ELR (cell line): ENCODE results near the gene INHA.
A peak's percentile ranks its signal among the peaks of the same experiment; 100 is the strongest.

ENCODE experiments used
- DNase-seq: peaks from one replicate; pipeline ENCODE4 v3.0.0-alpha.2; 2015; ENCODE audit warnings: low read depth

Gene INHA

GRCh38 chr2:219559156-219559915 lies 12.8 kb upstream of the INHA start:
- DNase-seq: no peak

GRCh38 chr2:219560037-219560892 lies 11.8 kb upstream of the INHA start:
- peak; percentile 31 for DNase-seq

- no peak for DNase-seq
Measured at GRCh38 chr2:219560893-219561178, 11.3 kb upstream of the INHA start.

- DNase-seq: no peak
Measured at GRCh38 chr2:219561179-219562048, 10.7 kb upstream of the INHA start.

- no peak for DNase-seq
Measured at GRCh38 chr2:219562049-219563020, 9.8 kb upstream of the INHA start.

GRCh38 chr2:219563271-219563928 lies 8.7 kb upstream of the INHA start:
- DNase-seq: no peak

- no peak for DNase-seq
Measured at GRCh38 chr2:219565130-219566080, 6.7 kb upstream of the INHA start.

GRCh38 chr2:219566640-219567039 lies 5.5 kb upstream of the INHA start:
- DNase-seq: no peak

- no peak for DNase-seq
Measured at GRCh38 chr2:219567131-219567530, 5.0 kb upstream of the INHA start.

- no peak for DNase-seq
Measured at GRCh38 chr2:219567791-219568361, 4.2 kb upstream of the INHA start.

- no peak for DNase-seq
Measured at GRCh38 chr2:219569041-219569440, 3.1 kb upstream of the INHA start.

- no peak for DNase-seq
Measured at GRCh38 chr2:219569635-219570034, 2.5 kb upstream of the INHA start.

GRCh38 chr2:219570194-219570923 lies 1.8 kb upstream of the INHA start:
- DNase-seq: peak; percentile 53

GRCh38 chr2:219570924-219571310 lies 1.2 kb upstream of the INHA start:
- peak; percentile 40 for DNase-seq

GRCh38 chr2:219571311-219572236 lies 536 bp upstream of the INHA start, which contains the start of gene OBSL1:
OBSL1 (minus strand) TSS chr2:219571539; CDS start chr2:219571232, 307 bp downstream.
- peak; percentile 69 for DNase-seq

- no peak for DNase-seq
Measured at GRCh38 chr2:219573166-219573565, 1.1 kb downstream of the INHA start.
